ENCODE results near the gene EFCC1. TPM values are rescaled to one million over a fixed set of nuclear protein-coding genes. Genes with fewer than 3 reads are reported as not detected.

Gene EFCC1
- total and polyA plus RNA-seq, 2 of the 13 experiments (the other 11 are each of a cell fraction or from before 2014, with no cell fraction given): not detected

DNA sequence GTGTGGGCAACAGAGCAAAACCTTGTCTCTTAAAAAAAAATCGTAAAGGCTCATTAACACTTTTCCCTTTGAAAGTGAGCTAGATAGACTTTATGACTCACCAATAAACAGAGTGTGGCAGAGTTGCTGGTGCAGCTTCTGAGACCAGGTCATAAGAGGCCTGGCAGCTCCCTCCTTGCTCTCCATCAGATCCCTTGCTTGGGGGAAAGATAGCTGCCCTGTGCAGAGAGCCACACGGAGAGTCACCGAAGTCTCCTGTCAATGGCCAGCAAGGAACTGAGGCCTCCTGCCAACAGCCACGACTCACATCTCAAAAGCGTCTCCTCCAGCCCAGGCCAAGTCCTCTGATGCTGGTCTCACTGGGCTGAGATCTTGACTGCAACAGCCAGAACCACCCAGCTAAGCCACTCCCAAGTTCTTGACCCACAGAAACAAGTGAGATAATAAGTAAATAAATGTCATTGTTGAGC lies 50.8 kb downstream of the EFCC1 start:
- H3K27me3 ChIP-seq (ENCODE audit: control insufficient read depth in 1 of 2, insufficient read depth in 2 of 2, low read length in 2 of 2): 0 out of 5 replicates have a peak, but pooled peaks cover 1 to 9% of the 10 kb centered on the region in 2 experiments
- peaks cover 52% of the 10 kb centered on the region for H3K4me1 ChIP-seq (ENCODE audit: insufficient read depth, low read length)
- TF ChIP-seq CHD2 (IDR thresholded peaks at IDR 0.05; ENCODE audit: low read depth, low read length) (no peak), SOX5 (CRISPR knock-in tag; IDR thresholded peaks at IDR 0.05; ENCODE audit: borderline replicate concordance) (no peak)
- TF ChIP-seq, protein P1, sequence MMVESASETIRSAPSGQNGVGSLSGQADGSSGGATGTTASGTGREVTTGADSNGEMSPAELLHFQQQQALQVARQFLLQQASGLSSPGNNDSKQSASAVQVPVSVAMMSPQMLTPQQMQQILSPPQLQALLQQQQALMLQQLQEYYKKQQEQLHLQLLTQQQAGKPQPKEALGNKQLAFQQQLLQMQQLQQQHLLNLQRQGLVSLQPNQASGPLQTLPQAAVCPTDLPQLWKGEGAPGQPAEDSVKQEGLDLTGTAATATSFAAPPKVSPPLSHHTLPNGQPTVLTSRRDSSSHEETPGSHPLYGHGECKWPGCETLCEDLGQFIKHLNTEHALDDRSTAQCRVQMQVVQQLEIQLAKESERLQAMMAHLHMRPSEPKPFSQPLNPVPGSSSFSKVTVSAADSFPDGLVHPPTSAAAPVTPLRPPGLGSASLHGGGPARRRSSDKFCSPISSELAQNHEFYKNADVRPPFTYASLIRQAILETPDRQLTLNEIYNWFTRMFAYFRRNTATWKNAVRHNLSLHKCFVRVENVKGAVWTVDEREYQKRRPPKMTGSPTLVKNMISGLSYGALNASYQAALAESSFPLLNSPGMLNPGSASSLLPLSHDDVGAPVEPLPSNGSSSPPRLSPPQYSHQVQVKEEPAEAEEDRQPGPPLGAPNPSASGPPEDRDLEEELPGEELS (CRISPR knock-in tag; IDR thresholded peaks at IDR 0.05): no peak
- intact Hi-C loops (cut with micrococcal nuclease; ENCODE audit: unreplicated experiment) (loop anchor here (5.0 kb wide), 1 partner anchor 65 kb away; no protein-coding TSS in a partner anchor), in situ Hi-C loops (cut with HindIII; ENCODE audit: extremely low pct_ligation_motif_present, low pct_unique_long_range_greater_than_20kb) (no loop called here)
- H3K4me2 ChIP-seq (ENCODE audit: low read depth, low read length): no peak overlapping the region
- ChIA-PET CTCF (ENCODE audit: low intra/inter-chr PET ratio, low total read pairs) (no interaction called here), POLR2A (interaction anchor here (1.1 kb wide), 1 partner anchor 197 kb away, joined by 3 read pairs; the partner anchor contains the start of gene COPG1)
- no peak for FAIRE-seq
- H3K9me3 ChIP-seq (ENCODE audit: low read length): peaks cover 7% of the 10 kb centered on the region; the same call in 1 of the 2 replicates
- H3K4me3 ChIP-seq (replicated peaks in 1 of 3; ENCODE audit: insufficient read depth in 1 of 3, low read depth in 2 of 3, low read length in 3 of 3): no peak overlapping the region
- no peak for DNase-seq (ENCODE audit: low spot score)
- no peak overlapping the region for H3K9ac ChIP-seq (ENCODE audit: insufficient read depth, low read depth, low read length)
- H3K27ac ChIP-seq (ENCODE audit: extremely low read length, insufficient read depth, low read length): no peak overlapping the region
- H3K79me2 ChIP-seq (ENCODE audit: insufficient read depth, low read length): no peaks in the 10 kb centered on the region
- BruUV-seq (replicated peaks): no TSS peak
- no peak overlapping the region for H2AFZ ChIP-seq (ENCODE audit: low read length)
- no peak for ATAC-seq
- no peaks in the 10 kb centered on the region for H3K36me3 ChIP-seq (replicated peaks in 1 of 2; ENCODE audit: control insufficient read depth in 1 of 2, insufficient read depth in 2 of 2, low read length in 2 of 2)
- WGBS (ENCODE audit: low lambda C conversion rate): 5% methylated on average over 3 of the region's 5 CpGs
- H4K20me1 ChIP-seq (ENCODE audit: insufficient read depth, low read length): no peaks in the 10 kb centered on the region

DNA sequence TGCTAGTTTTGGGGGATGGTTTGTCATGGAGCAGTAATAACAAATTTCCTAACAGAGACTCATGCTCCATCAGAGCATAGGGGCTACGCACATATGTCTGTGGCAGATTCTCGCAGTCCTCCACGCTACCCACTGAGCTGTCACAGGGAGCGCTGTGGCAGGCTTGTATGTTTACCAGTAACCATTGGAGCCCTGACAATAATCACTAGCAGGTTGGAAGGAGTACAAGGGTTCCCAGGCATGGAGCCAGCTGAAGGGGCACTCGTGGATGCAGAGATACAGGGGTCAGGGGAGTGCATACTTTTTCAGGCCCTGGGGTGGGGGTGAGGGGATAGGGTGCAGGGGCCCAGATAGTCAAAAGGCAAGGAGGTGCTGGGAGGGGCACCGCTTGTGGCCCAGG lies 51.6 kb downstream of the EFCC1 start:
- intact Hi-C loops (cut with micrococcal nuclease; ENCODE audit: unreplicated experiment): loop anchor here (1.0 to 5.0 kb wide), 3 partner anchors 25 to 193 kb away; no protein-coding TSS in a partner anchor
- H2AFZ ChIP-seq (ENCODE audit: low read length): no peak overlapping the region
- no peaks in the 10 kb centered on the region for H3K36me3 ChIP-seq (replicated peaks in 1 of 2; ENCODE audit: control insufficient read depth in 1 of 2, insufficient read depth in 2 of 2, low read length in 2 of 2)
- no TSS peak for BruUV-seq (replicated peaks)
- no peak overlapping the region for H3K27ac ChIP-seq (ENCODE audit: extremely low read length, insufficient read depth, low read length)
- H3K4me3 ChIP-seq (replicated peaks in 1 of 3; ENCODE audit: insufficient read depth in 1 of 3, low read depth in 2 of 3, low read length in 3 of 3): no peak overlapping the region
- FAIRE-seq (no peak), ATAC-seq (no peak), DNase-seq (ENCODE audit: low spot score) (no peak)
- no peak overlapping the region for H3K9ac ChIP-seq (ENCODE audit: insufficient read depth, low read depth, low read length)
- in situ Hi-C loops (cut with HindIII; ENCODE audit: extremely low pct_ligation_motif_present, low pct_unique_long_range_greater_than_20kb): no loop called here
- no peaks in the 10 kb centered on the region for H4K20me1 ChIP-seq (ENCODE audit: insufficient read depth, low read length)
- peaks cover 52% of the 10 kb centered on the region for H3K4me1 ChIP-seq (ENCODE audit: insufficient read depth, low read length)
- H3K79me2 ChIP-seq (ENCODE audit: insufficient read depth, low read length): no peaks in the 10 kb centered on the region
- H3K4me2 ChIP-seq (ENCODE audit: low read depth, low read length): peak overlapping the region; percentile 23; the same call in 1 of the 2 replicates
- CTCF ChIA-PET (ENCODE audit: low intra/inter-chr PET ratio, low total read pairs): interaction anchor here (1.7 kb wide), 1 partner anchor 193 kb away, joined by 20 read pairs; no protein-coding TSS in a partner anchor
- 0 out of 5 replicates have a peak, but pooled peaks cover 0 to 9% of the 10 kb centered on the region in 2 experiments for H3K27me3 ChIP-seq (ENCODE audit: control insufficient read depth in 1 of 2, insufficient read depth in 2 of 2, low read length in 2 of 2)
- H3K9me3 ChIP-seq (ENCODE audit: low read length): peaks cover 7% of the 10 kb centered on the region; the same call in 1 of the 2 replicates
- POLR2A ChIA-PET: interaction anchor here (1.1 to 1.5 kb wide), 2 partner anchors 60 to 197 kb away, joined by 3 to 6 read pairs; partner anchors contain the start of gene COPG1
- 26% methylated on average over 6 of the region's 6 CpGs for WGBS (ENCODE audit: low lambda C conversion rate)
- TF ChIP-seq, protein P2, sequence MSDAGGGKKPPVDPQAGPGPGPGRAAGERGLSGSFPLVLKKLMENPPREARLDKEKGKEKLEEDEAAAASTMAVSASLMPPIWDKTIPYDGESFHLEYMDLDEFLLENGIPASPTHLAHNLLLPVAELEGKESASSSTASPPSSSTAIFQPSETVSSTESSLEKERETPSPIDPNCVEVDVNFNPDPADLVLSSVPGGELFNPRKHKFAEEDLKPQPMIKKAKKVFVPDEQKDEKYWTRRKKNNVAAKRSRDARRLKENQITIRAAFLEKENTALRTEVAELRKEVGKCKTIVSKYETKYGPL (CRISPR knock-in tag; IDR thresholded peaks at IDR 0.05): no peak

Data from HepG2 (cell line).